ENCODE measurements around the gene CIAO1. TPM values are rescaled to one million over a fixed set of nuclear protein-coding genes. Genes with fewer than 3 reads are reported as not detected.

CIAO1 gene
- total RNA-seq, 3 donors from 2014 or later (not counting 1 experiment from before 2014, with no cell fraction given): 74.9 to 109 (median 106) TPM

- no peaks in the 10 kb centered on the region for H3K9me3 ChIP-seq (ENCODE audit: control insufficient read depth, insufficient read depth, low read length)
- intact Hi-C loops (cut with micrococcal nuclease): loop anchor here (2.0 to 10.0 kb wide), 2 partner anchors 119 to 239 kb away; partner anchors contain the start of gene DUSP2
- Mint-ChIP-seq H3K4me1 (peaks cover 58 to 64% of the 10 kb centered on the region in 2 donors), H3K9me3 (no peaks in the 10 kb centered on the region), H3K27me3 (ENCODE audit: low read depth in 2 of 2) (no peaks in the 10 kb centered on the region), H3K4me3 (peak overlapping the region; percentile 87), H3K27ac (peak overlapping the region; percentile 92), H3K36me3 (peaks cover 8% of the 10 kb centered on the region)
- DNase-seq (no peak), ATAC-seq (no peak)
- H3K27me3 ChIP-seq (ENCODE audit: control insufficient read depth, insufficient read depth, low read length): no peaks in the 10 kb centered on the region
- H3K4me3 ChIP-seq (ENCODE audit: low read length): no peak overlapping the region
- peaks cover 61% of the 10 kb centered on the region for H3K4me1 ChIP-seq (ENCODE audit: control insufficient read depth, insufficient read depth, low read length)
- no peak for TF ChIP-seq CTCF (IDR thresholded peaks at IDR 0.05)
- 81% methylated on average over 4 of the region's 4 CpGs for WGBS (ENCODE audit: insufficient coverage)
- H3K27ac ChIP-seq (ENCODE audit: low read length): no peak overlapping the region
- H3K36me3 ChIP-seq (ENCODE audit: control insufficient read depth, insufficient read depth, low read length): peaks cover 19% of the 10 kb centered on the region
Measured at GRCh38 chr2:96264086-96264485, 1.9 kb upstream of the CIAO1 start.

GRCh38 chr2:96264656-96265348 is 1.2 kb upstream of the CIAO1 start:
- Mint-ChIP-seq H3K4me1 (peaks cover 51 to 58% of the 10 kb centered on the region in 2 donors), H3K36me3 (peaks cover 8% of the 10 kb centered on the region), H3K4me3 (peak overlapping the region; percentile 87), H3K27me3 (ENCODE audit: low read depth in 2 of 2) (no peaks in the 10 kb centered on the region), H3K9me3 (no peaks in the 10 kb centered on the region), H3K27ac (peak overlapping the region; percentile 92)
- 14% methylated on average over 33 of the region's 33 CpGs for WGBS (ENCODE audit: insufficient coverage)
- H3K27me3 ChIP-seq (ENCODE audit: control insufficient read depth, insufficient read depth, low read length): no peaks in the 10 kb centered on the region
- DNase-seq: peak; percentile 42 to 57
- peaks cover 20% of the 10 kb centered on the region for H3K36me3 ChIP-seq (ENCODE audit: control insufficient read depth, insufficient read depth, low read length)
- no peaks in the 10 kb centered on the region for H3K9me3 ChIP-seq (ENCODE audit: control insufficient read depth, insufficient read depth, low read length)
- peak; percentile 24 for TF ChIP-seq CTCF (IDR thresholded peaks at IDR 0.05)
- peak overlapping the region; percentile 83 for H3K4me3 ChIP-seq (ENCODE audit: low read length)
- intact Hi-C loops (cut with micrococcal nuclease): loop anchor here (2.0 to 10.0 kb wide), 4 partner anchors 57 to 242 kb away; partner anchors contain the start of genes DUSP2 and NEURL3
- peak in 1 of 3 donors; percentile 0 for ATAC-seq
- H3K27ac ChIP-seq (ENCODE audit: low read length): peak overlapping the region; percentile 0
- H3K4me1 ChIP-seq (ENCODE audit: control insufficient read depth, insufficient read depth, low read length): peaks cover 54% of the 10 kb centered on the region

- whole genome bisulfite sequencing (ENCODE audit: insufficient coverage): under 1% methylated on average over 49 of the region's 49 CpGs
- Histone ChIP-seq H3K27ac (ENCODE audit: low read length) (peak overlapping the region; percentile 85), H3K4me1 (ENCODE audit: control insufficient read depth, insufficient read depth, low read length) (peaks cover 48% of the 10 kb centered on the region), H3K9me3 (ENCODE audit: control insufficient read depth, insufficient read depth, low read length) (no peaks in the 10 kb centered on the region), H3K36me3 (ENCODE audit: control insufficient read depth, insufficient read depth, low read length) (peaks cover 22% of the 10 kb centered on the region), H3K4me3 (ENCODE audit: low read length) (peak overlapping the region; percentile 83), H3K27me3 (ENCODE audit: control insufficient read depth, insufficient read depth, low read length) (no peaks in the 10 kb centered on the region)
- H3K4me1 Mint-ChIP-seq: peaks cover 45 to 52% of the 10 kb centered on the region in 2 donors
- H3K27me3 Mint-ChIP-seq (ENCODE audit: low read depth in 2 of 2): no peaks in the 10 kb centered on the region
- intact Hi-C loops (cut with micrococcal nuclease): loop anchor here (2.0 to 10.0 kb wide), 4 partner anchors 57 to 242 kb away; partner anchors contain the start of genes DUSP2 and NEURL3
- TF ChIP-seq CTCF (IDR thresholded peaks at IDR 0.05): no peak
- DNase-seq (peak in 1 of 2 donors; percentile 59), ATAC-seq (peak; percentile 1 to 14 (median 9))
- no peaks in the 10 kb centered on the region for H3K9me3 Mint-ChIP-seq
- peak overlapping the region; percentile 92 for H3K27ac Mint-ChIP-seq
- peaks cover 8% of the 10 kb centered on the region for H3K36me3 Mint-ChIP-seq
- H3K4me3 Mint-ChIP-seq: peak overlapping the region; percentile 97
Measured at GRCh38 chr2:96265349-96265839, 631 bp upstream of the CIAO1 start.

Measured in natural killer cell (primary cell).